ENCODE results near the gene NAP1L1.

The NAP1L1 gene

GRCh38 chr12:76081909-76082308 is 2.6 kb downstream of the NAP1L1 start:
- TF ChIP-seq, protein P1, sequence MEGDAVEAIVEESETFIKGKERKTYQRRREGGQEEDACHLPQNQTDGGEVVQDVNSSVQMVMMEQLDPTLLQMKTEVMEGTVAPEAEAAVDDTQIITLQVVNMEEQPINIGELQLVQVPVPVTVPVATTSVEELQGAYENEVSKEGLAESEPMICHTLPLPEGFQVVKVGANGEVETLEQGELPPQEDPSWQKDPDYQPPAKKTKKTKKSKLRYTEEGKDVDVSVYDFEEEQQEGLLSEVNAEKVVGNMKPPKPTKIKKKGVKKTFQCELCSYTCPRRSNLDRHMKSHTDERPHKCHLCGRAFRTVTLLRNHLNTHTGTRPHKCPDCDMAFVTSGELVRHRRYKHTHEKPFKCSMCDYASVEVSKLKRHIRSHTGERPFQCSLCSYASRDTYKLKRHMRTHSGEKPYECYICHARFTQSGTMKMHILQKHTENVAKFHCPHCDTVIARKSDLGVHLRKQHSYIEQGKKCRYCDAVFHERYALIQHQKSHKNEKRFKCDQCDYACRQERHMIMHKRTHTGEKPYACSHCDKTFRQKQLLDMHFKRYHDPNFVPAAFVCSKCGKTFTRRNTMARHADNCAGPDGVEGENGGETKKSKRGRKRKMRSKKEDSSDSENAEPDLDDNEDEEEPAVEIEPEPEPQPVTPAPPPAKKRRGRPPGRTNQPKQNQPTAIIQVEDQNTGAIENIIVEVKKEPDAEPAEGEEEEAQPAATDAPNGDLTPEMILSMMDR (IDR thresholded peaks at IDR 0.05; ENCODE audit: extremely low read depth, missing control alignments): no peak
- DNase-seq (ENCODE audit: low spot score): no peak

DNA sequence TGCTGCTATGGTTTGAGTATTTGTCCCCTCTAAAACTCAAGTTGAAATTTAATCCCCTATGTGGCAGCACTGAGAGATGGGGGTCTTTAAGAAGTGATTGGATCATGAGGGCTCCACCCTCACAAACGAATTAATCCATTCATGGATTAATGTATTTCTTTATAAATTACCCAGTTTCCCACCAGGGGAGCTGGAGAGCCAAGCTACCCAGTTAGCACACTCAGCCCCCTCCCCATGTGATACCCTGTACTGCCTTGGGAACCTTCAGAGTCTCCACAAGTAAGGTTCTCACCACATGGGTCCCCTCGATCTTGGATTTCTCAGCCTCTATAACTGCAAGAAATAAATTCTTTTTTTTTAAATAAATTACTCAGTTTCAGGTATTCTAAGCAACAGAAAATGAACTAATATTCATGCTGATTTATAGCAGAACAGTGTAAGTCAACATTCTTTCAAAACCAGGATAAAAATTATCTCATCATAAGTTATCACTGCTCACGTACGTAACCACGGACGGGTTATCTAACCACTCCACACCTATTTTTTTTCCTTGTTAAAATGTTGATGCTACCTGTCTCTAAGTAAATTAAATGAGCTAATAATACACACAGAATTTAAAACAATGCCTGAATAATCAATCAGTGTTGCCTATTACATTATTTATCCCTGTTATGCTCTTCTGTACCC is 3.6 kb downstream of the NAP1L1 start:
- DNase-seq (ENCODE audit: low spot score): no peak
- TF ChIP-seq, protein P1 (IDR thresholded peaks at IDR 0.05; ENCODE audit: extremely low read depth, missing control alignments): no peak

- DNase-seq (ENCODE audit: low spot score): no peak
- TF ChIP-seq, protein P1 (IDR thresholded peaks at IDR 0.05; ENCODE audit: extremely low read depth, missing control alignments): no peak
Observed at GRCh38 chr12:76080017-76080728, 4.3 kb downstream of the NAP1L1 start.

- TF ChIP-seq, protein P1 (IDR thresholded peaks at IDR 0.05; ENCODE audit: extremely low read depth, missing control alignments): no peak
- no peak for DNase-seq (ENCODE audit: low spot score)
Observed at GRCh38 chr12:76078748-76079147, 5.7 kb downstream of the NAP1L1 start.

DNA sequence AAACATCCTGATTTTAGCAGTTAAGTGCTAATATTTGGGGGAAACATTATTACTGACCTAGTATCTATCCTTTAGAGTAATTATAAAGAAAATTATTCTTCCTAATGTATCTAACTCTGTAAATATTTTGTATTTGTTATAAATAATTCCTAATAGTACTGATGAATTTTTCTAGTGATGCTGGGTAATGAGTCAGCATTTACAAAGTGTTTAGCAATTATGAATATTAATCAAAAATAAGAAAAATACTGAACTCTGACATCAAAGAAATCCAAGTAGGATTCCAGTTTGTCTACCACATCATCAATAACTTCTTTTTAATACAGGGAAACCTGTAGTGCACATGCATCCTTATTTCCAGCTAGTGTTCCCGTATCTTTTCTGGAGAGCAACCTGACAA is 9.0 kb downstream of the NAP1L1 start:
- TF ChIP-seq, protein P1 (IDR thresholded peaks at IDR 0.05; ENCODE audit: extremely low read depth, missing control alignments): no peak
- DNase-seq (ENCODE audit: low spot score): no peak

DNA sequence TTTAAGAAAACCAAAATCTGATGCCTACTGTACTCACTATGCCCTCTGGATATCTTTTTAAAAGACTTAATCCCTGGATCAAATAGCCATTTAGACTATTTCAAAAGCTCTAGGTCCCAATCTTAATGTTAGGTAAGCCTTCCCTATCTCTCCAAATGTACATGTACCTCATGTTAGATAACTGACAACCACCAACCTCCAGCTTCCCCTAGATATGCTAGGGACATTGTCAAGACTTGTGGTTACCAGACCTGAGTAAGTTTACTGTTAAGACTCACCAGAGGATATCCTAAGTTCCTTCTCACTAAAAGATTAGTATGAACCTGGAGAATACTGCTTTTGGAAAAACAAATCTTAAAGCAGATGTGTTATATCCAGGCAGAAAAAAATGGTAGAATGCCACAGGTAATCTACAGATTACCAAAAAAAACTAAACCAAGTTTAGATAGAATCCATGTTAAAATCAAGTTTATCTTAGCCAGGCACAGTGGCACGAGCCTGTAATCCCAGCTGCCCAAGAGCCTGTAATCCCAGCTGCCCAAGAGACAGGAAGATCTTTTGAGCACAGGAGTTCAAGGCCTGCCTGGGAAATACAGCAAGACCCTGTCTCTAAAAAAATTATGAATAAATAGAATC is 9.7 kb downstream of the NAP1L1 start:
- TF ChIP-seq, protein P1 (IDR thresholded peaks at IDR 0.05; ENCODE audit: extremely low read depth, missing control alignments): no peak
- DNase-seq (ENCODE audit: low spot score): peak; percentile 13

DNA sequence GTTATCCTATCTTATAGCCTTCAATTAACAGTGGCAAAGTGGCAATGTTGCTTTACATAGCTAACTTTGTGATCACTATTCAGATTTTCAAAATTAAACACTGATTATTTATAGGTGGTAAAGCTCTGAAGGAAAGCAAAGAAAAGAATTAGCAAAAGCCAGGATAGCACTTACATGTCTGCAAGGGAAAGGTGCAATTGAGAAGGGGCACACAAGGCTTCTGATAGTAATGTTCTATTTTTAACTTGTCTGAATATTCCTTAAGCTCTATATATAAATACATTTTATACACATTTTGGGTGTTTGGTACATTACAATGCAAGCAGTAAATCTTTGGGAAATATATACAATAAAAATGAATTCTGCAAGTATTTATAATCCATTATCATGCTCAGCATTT is 10.9 kb downstream of the NAP1L1 start:
- no peak for DNase-seq (ENCODE audit: low spot score)
- TF ChIP-seq, protein P1 (IDR thresholded peaks at IDR 0.05; ENCODE audit: extremely low read depth, missing control alignments): no peak

All from GM20000 (cell line).